HUES64 (cell line): ENCODE data around the gene PGP.
"Not testable (repeated sequence)": the region's sequence is repeated elsewhere in the genome, so short reads cannot be mapped to it uniquely, and the experiment has no call there.

Experiments used
- H3K27ac ChIP-seq: 2 replicates; pipeline ENCODE4 v1.7.0; 2013; ENCODE audit warnings: low read depth, low read length, inconsistent platforms
- H3K27me3 ChIP-seq: 2 replicates; pipeline ENCODE4 v1.6.1; 2013; ENCODE audit warnings: mild to moderate bottlenecking, low read length; ENCODE audit not compliant: insufficient read depth
- H3K36me3 ChIP-seq: 2 replicates; pipeline ENCODE4 v1.6.1; 2013; ENCODE audit warnings: mild to moderate bottlenecking, low read length; ENCODE audit not compliant: insufficient read depth
- H3K4me1 ChIP-seq: 2 replicates; pipeline ENCODE4 v1.6.1; 2013; ENCODE audit warnings: mild to moderate bottlenecking, low read length, moderate library complexity; ENCODE audit not compliant: insufficient read depth
- H3K4me3 ChIP-seq: 2 replicates; pipeline ENCODE4 v1.5.1; 2013; ENCODE audit warnings: mild to moderate bottlenecking, low read length, moderate library complexity
- H3K9ac ChIP-seq: 2 replicates; pipeline ENCODE4 v1.6.1; 2013; ENCODE audit warnings: mild to moderate bottlenecking, low read depth, low read length
- H3K9me3 ChIP-seq: 2 replicates; pipeline ENCODE4 v1.6.1; 2013; ENCODE audit warnings: low read depth, low read length; ENCODE audit not compliant: insufficient read depth
- WGBS: fragments of 150-250, 120-280 bp; methylation state at CpG from one replicate; pipeline ENCODE4 v1.1.7; 2013; ENCODE audit warnings: missing lambda C conversion rate; 5-methylcytosine and 5-hydroxymethylcytosine counted together

Gene PGP

DNA sequence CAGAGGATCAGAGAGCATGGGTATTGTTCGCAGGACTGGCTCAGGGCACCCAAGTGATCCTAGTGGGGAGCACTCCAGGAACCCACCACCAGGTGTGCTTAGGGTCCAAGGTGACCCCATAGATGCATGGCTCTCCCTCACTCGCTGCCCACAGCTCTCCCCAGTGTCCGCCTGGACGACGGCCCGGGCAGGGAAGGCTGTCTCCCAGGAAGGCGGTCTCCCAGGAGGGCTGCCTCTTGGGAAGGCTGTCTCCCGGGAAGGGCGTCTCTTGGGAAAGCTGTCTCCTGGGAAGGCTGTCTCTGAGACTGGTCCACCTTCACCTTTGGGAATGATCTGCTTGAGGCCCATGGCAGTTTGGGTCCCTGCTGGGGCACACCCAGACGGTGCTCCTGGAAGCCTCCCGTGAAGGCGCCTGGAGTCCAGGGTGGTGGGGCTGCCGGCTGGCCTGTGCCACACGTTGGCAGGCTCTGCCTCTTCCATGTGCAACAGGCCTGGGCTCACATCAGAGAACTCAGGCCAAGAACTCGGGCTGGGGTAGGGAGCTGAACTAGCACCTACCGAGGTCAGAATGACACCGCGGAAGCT, 31.8 kb upstream of the PGP start:
- no peaks in the 10 kb centered on the region for H3K4me1 ChIP-seq
- 96% methylated on average over 18 of the region's 18 CpGs for WGBS
- H3K27ac ChIP-seq: no peak overlapping the region
- H3K9me3 ChIP-seq: no peaks in the 10 kb centered on the region
- H3K4me3 ChIP-seq: no peak overlapping the region
- no peaks in the 10 kb centered on the region for H3K27me3 ChIP-seq
- no peak overlapping the region for H3K9ac ChIP-seq
- peaks cover 57% of the 10 kb centered on the region for H3K36me3 ChIP-seq

DNA sequence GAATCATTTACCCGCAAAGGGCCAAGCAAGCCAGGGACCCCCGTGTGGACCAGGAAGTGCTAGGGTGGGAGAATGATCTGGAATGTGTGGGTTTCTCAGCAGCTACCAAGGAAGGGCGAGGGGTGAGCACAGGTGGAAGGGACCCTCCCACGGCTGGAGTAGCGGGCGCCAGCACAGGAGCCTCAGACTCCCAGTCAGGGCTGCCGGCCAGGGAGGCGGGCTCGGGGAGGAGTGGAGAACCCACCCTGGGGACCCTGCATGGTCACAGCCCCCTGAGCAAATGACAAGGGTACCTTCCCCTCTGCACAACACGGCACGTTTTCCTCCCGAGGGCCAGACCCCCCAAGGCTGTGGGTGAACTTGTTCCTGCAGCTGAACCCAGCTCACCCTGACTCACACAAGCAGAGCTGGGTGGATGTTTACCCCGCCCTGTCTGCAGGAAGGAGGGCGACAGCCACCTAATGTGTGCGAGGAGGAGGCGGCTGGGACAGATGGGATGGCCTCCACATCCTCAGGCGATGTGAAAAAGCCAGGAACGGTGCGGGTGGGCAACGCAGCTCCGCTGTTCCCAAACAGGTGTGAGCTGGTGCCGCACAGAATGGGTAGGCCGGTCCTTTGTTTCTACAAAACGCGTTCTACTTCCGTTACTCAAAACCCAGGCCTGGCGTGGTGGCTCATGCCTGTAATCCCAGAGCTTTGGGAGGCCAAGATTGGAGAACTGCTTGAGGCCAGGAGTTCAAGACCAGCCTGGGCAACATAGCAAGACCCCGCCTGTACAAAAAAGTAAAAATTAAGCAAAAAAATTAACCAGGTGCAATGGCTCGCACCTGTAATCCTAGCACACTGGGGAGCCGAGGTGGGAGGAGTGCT, 30.5 kb upstream of the PGP start:
- Histone ChIP-seq H3K9ac (no peak overlapping the region), H3K4me3 (no peak overlapping the region), H3K4me1 (no peaks in the 10 kb centered on the region), H3K9me3 (no peaks in the 10 kb centered on the region), H3K27me3 (no peaks in the 10 kb centered on the region), H3K36me3 (peaks cover 57% of the 10 kb centered on the region), H3K27ac (no peak overlapping the region)
- 96% methylated on average over 30 of the region's 30 CpGs for WGBS

DNA sequence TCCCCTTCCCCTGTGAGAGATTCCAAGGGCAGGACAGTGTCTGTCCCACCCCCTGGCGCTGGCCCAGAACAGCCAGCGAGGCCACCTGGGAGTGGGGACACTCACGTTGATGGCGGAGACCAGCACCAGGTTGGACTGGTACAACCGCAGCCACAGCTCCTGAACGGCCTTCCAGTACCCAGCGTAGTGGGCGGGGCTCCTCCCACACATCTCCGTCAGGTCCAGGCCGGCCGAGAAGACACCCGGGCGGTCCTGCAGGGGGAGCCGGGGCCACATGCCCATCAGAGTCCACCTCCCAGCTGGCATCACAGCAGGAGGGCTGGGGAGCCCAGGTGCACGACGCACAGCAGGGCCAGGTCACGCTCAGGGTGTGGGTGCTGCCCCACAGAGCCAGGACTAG, 29.7 kb upstream of the PGP start:
- WGBS: 89% methylated on average over 17 of the region's 17 CpGs
- H3K9me3 ChIP-seq: no peaks in the 10 kb centered on the region
- no peak overlapping the region for H3K9ac ChIP-seq
- H3K4me3 ChIP-seq: no peak overlapping the region
- peaks cover 56% of the 10 kb centered on the region for H3K36me3 ChIP-seq
- H3K4me1 ChIP-seq: no peaks in the 10 kb centered on the region
- no peaks in the 10 kb centered on the region for H3K27me3 ChIP-seq
- no peak overlapping the region for H3K27ac ChIP-seq

- 96% methylated on average over 11 of the region's 11 CpGs for WGBS
- Histone ChIP-seq H3K27me3 (no peaks in the 10 kb centered on the region), H3K9ac (no peak overlapping the region), H3K4me3 (no peak overlapping the region), H3K4me1 (no peaks in the 10 kb centered on the region), H3K9me3 (no peaks in the 10 kb centered on the region), H3K27ac (no peak overlapping the region), H3K36me3 (peaks cover 53% of the 10 kb centered on the region)
Measured at GRCh38 chr16:2243781-2244180, 29.1 kb upstream of the PGP start.

DNA sequence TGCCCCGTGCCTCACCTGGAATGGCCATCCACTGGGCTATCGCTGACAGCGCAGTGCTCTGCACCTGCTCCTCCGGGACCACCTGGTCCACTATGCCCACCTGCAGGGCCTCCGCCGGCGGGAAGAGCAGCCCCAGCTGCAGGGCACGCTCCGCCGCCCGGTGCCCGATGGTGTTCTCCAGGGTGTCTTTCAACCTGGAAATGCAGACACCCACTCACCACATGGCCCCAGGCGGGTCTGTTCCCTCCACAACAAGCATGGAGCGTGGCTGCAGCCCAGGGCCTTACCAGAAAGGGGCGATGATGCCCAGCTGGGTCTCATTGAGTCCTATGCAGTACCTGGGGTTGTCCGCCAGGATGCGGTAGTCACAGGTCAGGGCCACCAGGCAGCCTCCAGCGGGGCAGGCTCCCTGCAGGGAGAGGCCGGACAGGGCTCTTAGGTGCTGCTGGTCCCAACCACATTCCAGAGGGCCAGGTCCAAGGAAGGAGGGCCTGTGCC, 28.4 kb upstream of the PGP start:
- H3K36me3 ChIP-seq: peaks cover 48% of the 10 kb centered on the region
- 94% methylated on average over 19 of the region's 19 CpGs for WGBS
- peaks cover 5% of the 10 kb centered on the region for H3K27me3 ChIP-seq
- no peaks in the 10 kb centered on the region for H3K9me3 ChIP-seq
- H3K27ac ChIP-seq: no peak overlapping the region
- H3K4me1 ChIP-seq: no peaks in the 10 kb centered on the region
- H3K4me3 ChIP-seq: no peak overlapping the region
- H3K9ac ChIP-seq: no peak overlapping the region

DNA sequence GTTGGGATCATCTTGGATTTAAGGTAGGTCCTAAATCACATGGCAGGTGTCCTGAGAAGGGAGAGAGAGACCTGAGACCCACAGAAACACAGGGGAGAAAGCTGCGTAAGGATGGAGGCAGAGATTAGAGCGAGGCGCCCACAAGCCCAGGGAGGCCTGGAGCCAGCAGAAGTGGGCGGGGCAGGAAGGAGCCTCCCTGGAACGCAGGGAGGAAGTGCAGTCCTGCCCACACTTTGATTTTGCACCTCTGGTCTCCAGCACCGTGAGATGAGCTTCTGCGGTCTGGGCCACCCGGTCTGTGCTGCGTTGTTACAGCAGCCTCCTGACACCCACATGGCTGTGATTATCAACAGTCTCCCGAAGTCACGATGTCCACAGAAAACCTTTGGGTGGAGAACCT, 28.0 kb upstream of the PGP start:
- Histone ChIP-seq H3K9ac (no peak overlapping the region), H3K27ac (no peak overlapping the region), H3K27me3 (peaks cover 9% of the 10 kb centered on the region), H3K36me3 (peaks cover 48% of the 10 kb centered on the region), H3K9me3 (no peaks in the 10 kb centered on the region), H3K4me3 (no peak overlapping the region), H3K4me1 (no peaks in the 10 kb centered on the region)
- 95% methylated on average over 11 of the region's 11 CpGs for WGBS

DNA sequence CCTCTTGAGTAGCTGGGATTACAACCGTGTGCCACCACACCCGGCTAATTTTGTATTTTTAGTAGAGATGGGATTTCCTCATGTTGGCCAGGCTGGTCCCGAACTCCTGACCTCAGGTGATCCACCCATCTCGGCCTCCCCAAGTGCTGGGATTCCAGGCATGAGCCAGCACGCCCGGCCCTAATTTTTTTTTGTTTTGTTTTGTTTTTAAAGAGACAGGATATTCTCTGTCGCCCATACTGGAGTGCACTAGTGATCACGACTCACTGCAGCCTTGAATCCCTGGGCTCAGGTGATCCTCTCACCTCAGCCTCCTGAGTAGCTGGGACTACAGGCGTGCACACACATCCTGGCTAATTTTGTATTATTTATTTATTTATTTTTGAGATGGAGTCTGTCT, 25.7 kb upstream of the PGP start:
- H3K4me1 ChIP-seq, H3K9me3 ChIP-seq, H3K27ac ChIP-seq, H3K9ac ChIP-seq, H3K4me3 ChIP-seq: not testable (repeated sequence)
- WGBS: 91% methylated on average over 8 of the region's 9 CpGs
- Histone ChIP-seq H3K36me3 (peaks cover 32% of the 10 kb centered on the region), H3K27me3 (peaks cover 29% of the 10 kb centered on the region)

DNA sequence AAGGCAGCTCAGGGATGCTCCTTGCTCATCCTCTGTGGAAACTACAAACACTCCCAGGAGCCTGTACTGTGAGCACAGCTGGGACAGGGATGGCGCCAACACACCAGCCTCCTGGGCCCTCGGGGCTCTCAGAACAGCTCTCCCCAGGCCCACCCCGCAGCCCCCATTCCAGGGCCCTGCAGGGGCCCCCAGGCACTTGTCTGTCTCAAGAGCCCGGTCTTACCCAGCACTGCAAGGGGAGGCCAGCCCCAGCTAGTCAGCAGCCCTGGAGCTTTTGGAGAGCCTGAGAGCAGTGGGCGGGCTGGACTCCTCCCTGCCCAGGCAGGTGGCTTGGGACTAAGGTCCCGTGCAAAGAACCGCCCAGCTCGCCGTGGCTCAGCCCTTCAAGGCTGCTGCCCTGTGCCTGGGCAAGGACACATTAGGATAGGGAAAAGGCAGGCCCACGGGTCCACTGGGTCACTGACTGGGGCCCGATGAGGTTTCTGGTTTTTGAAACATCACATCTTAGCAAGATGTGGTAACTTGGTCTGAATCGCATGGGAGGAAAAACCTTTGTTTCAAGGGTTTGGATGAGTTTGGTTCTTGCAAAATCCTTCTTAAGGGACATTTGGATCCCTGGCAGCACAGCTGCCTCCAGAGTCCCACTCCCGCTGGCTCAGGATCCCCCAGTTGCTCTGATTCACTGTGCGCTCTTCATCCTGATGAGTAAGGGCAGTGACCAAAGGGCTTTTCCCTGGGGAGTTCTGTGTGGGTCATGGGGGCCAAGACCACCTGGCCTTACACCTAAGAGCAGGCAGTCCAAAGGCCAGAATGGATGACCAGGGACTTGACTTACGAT, 24.4 kb upstream of the PGP start:
- peaks cover 31% of the 10 kb centered on the region for H3K36me3 ChIP-seq
- H3K27ac ChIP-seq: peak overlapping the region; percentile 51; the same call in 1 of the 2 replicates
- H3K9me3 ChIP-seq: no peaks in the 10 kb centered on the region
- no peak overlapping the region for H3K9ac ChIP-seq
- H3K4me3 ChIP-seq: no peak overlapping the region
- 55% methylated on average over 15 of the region's 15 CpGs for WGBS
- H3K4me1 ChIP-seq: no peaks in the 10 kb centered on the region; the same call in 1 of the 2 replicates
- peaks cover 29% of the 10 kb centered on the region for H3K27me3 ChIP-seq

DNA sequence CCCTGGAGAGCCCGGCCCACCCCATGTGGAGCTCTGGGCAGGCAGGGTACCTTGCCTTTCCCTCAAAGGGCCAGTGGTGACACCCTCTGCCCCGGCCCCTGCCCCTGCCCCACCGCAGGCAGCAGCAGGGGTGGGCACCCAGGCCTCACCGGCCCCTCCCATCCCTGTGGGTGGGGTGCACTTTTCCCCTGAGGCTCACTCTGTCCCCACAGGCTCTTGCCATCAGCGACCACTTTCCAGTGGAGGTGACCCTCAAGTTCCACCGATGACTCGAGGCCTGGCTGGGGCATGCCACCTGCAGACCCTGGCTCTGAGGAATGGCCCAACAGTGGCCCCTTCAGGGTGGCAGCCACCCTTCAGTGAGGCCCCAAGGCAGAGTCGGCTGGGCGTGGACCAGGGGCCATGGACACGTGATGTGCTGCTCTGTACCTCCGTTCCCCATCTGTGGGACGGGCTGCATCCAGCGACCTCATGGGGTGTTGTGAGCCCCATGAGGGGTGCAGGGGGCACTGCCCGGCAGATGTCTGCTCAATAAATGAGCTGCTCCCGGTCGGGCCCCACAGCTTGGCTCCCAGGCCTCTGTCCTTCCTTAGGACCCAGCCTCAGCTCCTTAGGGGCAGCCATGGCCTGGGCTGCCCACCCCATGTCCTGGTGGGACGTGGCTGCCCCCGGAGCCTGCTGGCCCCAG, 23.7 kb upstream of the PGP start:
- WGBS: 54% methylated on average over 18 of the region's 18 CpGs
- peaks cover 30% of the 10 kb centered on the region for H3K36me3 ChIP-seq
- H3K9ac ChIP-seq: no peak overlapping the region
- H3K4me1 ChIP-seq: no peaks in the 10 kb centered on the region; the same call in 1 of the 2 replicates
- no peaks in the 10 kb centered on the region for H3K9me3 ChIP-seq
- H3K27ac ChIP-seq: no peak overlapping the region; the same call in 1 of the 2 replicates
- no peak overlapping the region for H3K4me3 ChIP-seq
- H3K27me3 ChIP-seq: peaks cover 29% of the 10 kb centered on the region

GRCh38 chr16:2237493-2238149, 23.0 kb upstream of the PGP start:
- peak overlapping the region; percentile 26; the same call in 1 of the 2 replicates for H3K9ac ChIP-seq
- peaks cover 29% of the 10 kb centered on the region for H3K27me3 ChIP-seq
- peak overlapping the region; percentile 46 for H3K4me3 ChIP-seq
- WGBS: 8% methylated on average over 65 of the region's 65 CpGs
- no peak overlapping the region for H3K27ac ChIP-seq
- H3K4me1 ChIP-seq: no peaks in the 10 kb centered on the region; the same call in 1 of the 2 replicates
- peaks cover 30% of the 10 kb centered on the region for H3K36me3 ChIP-seq
- H3K9me3 ChIP-seq: no peaks in the 10 kb centered on the region
